ENCODE data around the gene CYSLTR2.
"Not testable (repeated sequence)": the region's sequence is repeated elsewhere in the genome, so short reads cannot be mapped to it uniquely, and the experiment has no call there.

CYSLTR2 gene

DNA sequence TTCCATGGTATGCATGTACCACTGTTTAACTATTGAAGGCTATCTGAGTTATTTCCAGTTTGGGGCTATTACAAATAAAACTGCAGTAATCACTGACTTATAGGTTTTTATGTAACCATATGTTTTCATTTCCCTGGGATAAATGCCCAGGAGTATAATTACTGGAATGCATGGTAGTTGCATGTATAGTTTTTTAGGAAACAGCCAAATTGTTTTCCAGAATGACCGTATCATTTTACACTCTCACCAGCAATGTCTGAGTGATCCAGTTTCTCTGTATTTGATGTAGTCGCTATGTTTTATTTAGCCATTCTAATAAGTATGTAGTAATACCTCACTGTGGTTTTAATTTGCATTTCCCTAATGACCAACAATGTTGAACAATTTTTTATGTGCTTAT lies 42.0 kb downstream of the CYSLTR2 start:
- H3K79me2 ChIP-seq (ENCODE audit: insufficient read depth, low read length) = no peaks in the 10 kb centered on the region
- no peaks in the 10 kb centered on the region for H3K36me3 ChIP-seq (ENCODE audit: insufficient read depth, low read length)
- no peaks in the 10 kb centered on the region for H3K9me3 ChIP-seq (ENCODE audit: low read length)
- no peaks in the 10 kb centered on the region for H3F3A ChIP-seq (ENCODE audit: insufficient read depth, low read length)
- H2AFZ ChIP-seq (ENCODE audit: low read length) = no peak overlapping the region
- no peak for TF ChIP-seq EZH2 (IDR thresholded peaks at IDR 0.05; ENCODE audit: borderline replicate concordance, low read length)
- TF ChIP-seq, protein P1, sequence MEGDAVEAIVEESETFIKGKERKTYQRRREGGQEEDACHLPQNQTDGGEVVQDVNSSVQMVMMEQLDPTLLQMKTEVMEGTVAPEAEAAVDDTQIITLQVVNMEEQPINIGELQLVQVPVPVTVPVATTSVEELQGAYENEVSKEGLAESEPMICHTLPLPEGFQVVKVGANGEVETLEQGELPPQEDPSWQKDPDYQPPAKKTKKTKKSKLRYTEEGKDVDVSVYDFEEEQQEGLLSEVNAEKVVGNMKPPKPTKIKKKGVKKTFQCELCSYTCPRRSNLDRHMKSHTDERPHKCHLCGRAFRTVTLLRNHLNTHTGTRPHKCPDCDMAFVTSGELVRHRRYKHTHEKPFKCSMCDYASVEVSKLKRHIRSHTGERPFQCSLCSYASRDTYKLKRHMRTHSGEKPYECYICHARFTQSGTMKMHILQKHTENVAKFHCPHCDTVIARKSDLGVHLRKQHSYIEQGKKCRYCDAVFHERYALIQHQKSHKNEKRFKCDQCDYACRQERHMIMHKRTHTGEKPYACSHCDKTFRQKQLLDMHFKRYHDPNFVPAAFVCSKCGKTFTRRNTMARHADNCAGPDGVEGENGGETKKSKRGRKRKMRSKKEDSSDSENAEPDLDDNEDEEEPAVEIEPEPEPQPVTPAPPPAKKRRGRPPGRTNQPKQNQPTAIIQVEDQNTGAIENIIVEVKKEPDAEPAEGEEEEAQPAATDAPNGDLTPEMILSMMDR (IDR thresholded peaks at IDR 0.05; ENCODE audit: low read length) = no peak
- H3K9ac ChIP-seq (ENCODE audit: low read length) = no peak overlapping the region
- H3K27me3 ChIP-seq (ENCODE audit: insufficient read depth, low read length) = no peaks in the 10 kb centered on the region
- no peaks in the 10 kb centered on the region for H3K9me2 ChIP-seq (ENCODE audit: low read depth, low read length)
- no peaks in the 10 kb centered on the region for H3K4me1 ChIP-seq (ENCODE audit: insufficient read depth, low read length, severe bottlenecking)
- H3K4me3 ChIP-seq (ENCODE audit: low read depth, low read length, poor library complexity, severe bottlenecking) = no peak overlapping the region
- no peak overlapping the region for H3K27ac ChIP-seq (ENCODE audit: low read depth, low read length, poor library complexity, severe bottlenecking)
- H4K20me1 ChIP-seq (ENCODE audit: insufficient read depth, low read length) = no peaks in the 10 kb centered on the region
- no peak overlapping the region for H3K4me2 ChIP-seq (ENCODE audit: low read length)

DNA sequence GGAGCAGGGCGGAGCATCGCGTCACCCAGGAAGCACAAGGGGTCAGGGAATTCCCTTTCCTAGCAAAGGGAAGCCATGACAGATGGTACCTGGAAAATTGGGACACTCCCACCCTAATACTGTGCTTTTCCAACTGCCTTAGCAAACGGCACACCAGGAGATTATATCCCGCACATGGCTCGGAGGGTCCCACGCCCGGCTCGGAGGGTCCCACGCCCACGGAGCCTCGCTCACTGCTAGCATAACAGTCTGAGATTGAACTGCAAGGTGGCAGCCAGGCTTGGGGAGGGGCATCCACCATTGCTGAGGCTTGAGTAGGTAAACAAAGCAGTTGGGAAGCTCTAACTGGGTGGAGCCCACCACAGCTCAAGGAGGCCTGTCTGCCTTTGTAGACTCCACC lies 42.9 kb downstream of the CYSLTR2 start:
- H3K4me3 ChIP-seq (ENCODE audit: low read depth, low read length, poor library complexity, severe bottlenecking); H3K27ac ChIP-seq (ENCODE audit: low read depth, low read length, poor library complexity, severe bottlenecking); H3K79me2 ChIP-seq (ENCODE audit: insufficient read depth, low read length); H3K27me3 ChIP-seq (ENCODE audit: insufficient read depth, low read length); H3K9ac ChIP-seq (ENCODE audit: low read length); H3K9me2 ChIP-seq (ENCODE audit: low read depth, low read length); H3F3A ChIP-seq (ENCODE audit: insufficient read depth, low read length); H3K36me3 ChIP-seq (ENCODE audit: insufficient read depth, low read length); H3K9me3 ChIP-seq (ENCODE audit: low read length); H4K20me1 ChIP-seq (ENCODE audit: insufficient read depth, low read length); H3K4me2 ChIP-seq (ENCODE audit: low read length); H2AFZ ChIP-seq (ENCODE audit: low read length); H3K4me1 ChIP-seq (ENCODE audit: insufficient read depth, low read length, severe bottlenecking): not testable (repeated sequence)

DNA sequence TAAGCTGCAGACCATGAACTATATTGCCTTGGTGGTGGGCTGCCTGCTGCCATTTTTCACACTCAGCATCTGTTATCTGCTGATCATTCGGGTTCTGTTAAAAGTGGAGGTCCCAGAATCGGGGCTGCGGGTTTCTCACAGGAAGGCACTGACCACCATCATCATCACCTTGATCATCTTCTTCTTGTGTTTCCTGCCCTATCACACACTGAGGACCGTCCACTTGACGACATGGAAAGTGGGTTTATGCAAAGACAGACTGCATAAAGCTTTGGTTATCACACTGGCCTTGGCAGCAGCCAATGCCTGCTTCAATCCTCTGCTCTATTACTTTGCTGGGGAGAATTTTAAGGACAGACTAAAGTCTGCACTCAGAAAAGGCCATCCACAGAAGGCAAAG lies 53.7 kb downstream of the CYSLTR2 start:
- TF ChIP-seq, protein P1 (IDR thresholded peaks at IDR 0.05; ENCODE audit: low read length) = no peak
- H3K4me2 ChIP-seq (ENCODE audit: low read length) = no peak overlapping the region

DNA sequence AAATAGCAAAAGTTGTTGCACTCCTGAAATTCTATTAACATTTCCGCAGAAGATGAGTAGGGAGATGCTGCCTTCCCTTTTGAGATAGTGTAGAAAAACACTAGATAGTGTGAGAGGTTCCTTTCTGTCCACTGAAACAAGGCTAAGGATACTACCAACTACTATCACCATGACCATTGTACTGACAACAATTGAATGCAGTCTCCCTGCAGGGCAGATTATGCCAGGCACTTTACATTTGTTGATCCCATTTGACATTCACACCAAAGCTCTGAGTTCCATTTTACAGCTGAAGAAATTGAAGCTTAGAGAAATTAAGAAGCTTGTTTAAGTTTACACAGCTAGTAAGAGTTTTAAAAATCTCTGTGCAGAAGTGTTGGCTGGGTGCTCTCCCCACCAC lies 55.0 kb downstream of the CYSLTR2 start:
- H3K27ac ChIP-seq (ENCODE audit: low read depth, low read length, poor library complexity, severe bottlenecking) = no peak overlapping the region
- no peaks in the 10 kb centered on the region for H3K9me3 ChIP-seq (ENCODE audit: low read length)
- no peak overlapping the region for H3K4me3 ChIP-seq (ENCODE audit: low read depth, low read length, poor library complexity, severe bottlenecking)
- no peaks in the 10 kb centered on the region for H3K27me3 ChIP-seq (ENCODE audit: insufficient read depth, low read length)
- no peak for TF ChIP-seq EZH2 (IDR thresholded peaks at IDR 0.05; ENCODE audit: borderline replicate concordance, low read length)
- TF ChIP-seq, protein P1 (IDR thresholded peaks at IDR 0.05; ENCODE audit: low read length) = no peak
- H3K4me1 ChIP-seq (ENCODE audit: insufficient read depth, low read length, severe bottlenecking) = no peaks in the 10 kb centered on the region
- H3K79me2 ChIP-seq (ENCODE audit: insufficient read depth, low read length) = no peaks in the 10 kb centered on the region
- H3K9me2 ChIP-seq (ENCODE audit: low read depth, low read length) = no peaks in the 10 kb centered on the region; the same call in 1 of the 2 replicates
- no peak overlapping the region for H2AFZ ChIP-seq (ENCODE audit: low read length)
- no peaks in the 10 kb centered on the region for H3K36me3 ChIP-seq (ENCODE audit: insufficient read depth, low read length)
- H4K20me1 ChIP-seq (ENCODE audit: insufficient read depth, low read length) = no peaks in the 10 kb centered on the region
- no peak overlapping the region for H3K4me2 ChIP-seq (ENCODE audit: low read length)
- H3F3A ChIP-seq (ENCODE audit: insufficient read depth, low read length) = no peaks in the 10 kb centered on the region
- no peak overlapping the region for H3K9ac ChIP-seq (ENCODE audit: low read length)

More for the DNA sequence above, 53.7 kb downstream of the CYSLTR2 start:
- no peaks in the 10 kb centered on the region for H3K27me3 ChIP-seq (ENCODE audit: insufficient read depth, low read length)
- H3K9me3 ChIP-seq (ENCODE audit: low read length) = no peaks in the 10 kb centered on the region
- no peaks in the 10 kb centered on the region for H4K20me1 ChIP-seq (ENCODE audit: insufficient read depth, low read length)
- H3K4me3 ChIP-seq (ENCODE audit: low read depth, low read length, poor library complexity, severe bottlenecking) = no peak overlapping the region
- no peak overlapping the region for H2AFZ ChIP-seq (ENCODE audit: low read length)
- no peak overlapping the region for H3K9ac ChIP-seq (ENCODE audit: low read length)
- H3F3A ChIP-seq (ENCODE audit: insufficient read depth, low read length) = no peaks in the 10 kb centered on the region
- no peaks in the 10 kb centered on the region for H3K79me2 ChIP-seq (ENCODE audit: insufficient read depth, low read length)
- no peaks in the 10 kb centered on the region; the same call in 1 of the 2 replicates for H3K9me2 ChIP-seq (ENCODE audit: low read depth, low read length)
- no peaks in the 10 kb centered on the region for H3K4me1 ChIP-seq (ENCODE audit: insufficient read depth, low read length, severe bottlenecking)
- no peak overlapping the region for H3K27ac ChIP-seq (ENCODE audit: low read depth, low read length, poor library complexity, severe bottlenecking)
- no peaks in the 10 kb centered on the region for H3K36me3 ChIP-seq (ENCODE audit: insufficient read depth, low read length)
